Esophagus squamous epithelium (tissue), 4 donors: ENCODE data around the gene LRP5.

Source experiments
- POLR2A ChIP-seq, 4 donors: fragments of 450-650 bp; IDR thresholded peaks; one replicate each; pipeline ENCODE4 v1.6.1; 2017; ENCODE audit warnings: antibody characterized with exemption in 4 of 4, mild to moderate bottlenecking in 4 of 4, moderate library complexity in 3 of 4
- TF ChIP-seq, protein P1 (sequence below), 6 experiments: fragments of 450-650 bp in 4 of 6; fragments of 200-600 bp in 2 of 6; sonication (generic) in 2 of 6; IDR thresholded peaks; one replicate each; pipeline ENCODE4 v1.5.1; 2016 to 2019; ENCODE audit warnings: antibody characterized with exemption in 6 of 6, mild to moderate bottlenecking in 4 of 6, moderate library complexity in 4 of 6

GRCh38 chr11:68357568-68357967 lies 45.2 kb downstream of the LRP5 start:
- TF ChIP-seq, protein P1, sequence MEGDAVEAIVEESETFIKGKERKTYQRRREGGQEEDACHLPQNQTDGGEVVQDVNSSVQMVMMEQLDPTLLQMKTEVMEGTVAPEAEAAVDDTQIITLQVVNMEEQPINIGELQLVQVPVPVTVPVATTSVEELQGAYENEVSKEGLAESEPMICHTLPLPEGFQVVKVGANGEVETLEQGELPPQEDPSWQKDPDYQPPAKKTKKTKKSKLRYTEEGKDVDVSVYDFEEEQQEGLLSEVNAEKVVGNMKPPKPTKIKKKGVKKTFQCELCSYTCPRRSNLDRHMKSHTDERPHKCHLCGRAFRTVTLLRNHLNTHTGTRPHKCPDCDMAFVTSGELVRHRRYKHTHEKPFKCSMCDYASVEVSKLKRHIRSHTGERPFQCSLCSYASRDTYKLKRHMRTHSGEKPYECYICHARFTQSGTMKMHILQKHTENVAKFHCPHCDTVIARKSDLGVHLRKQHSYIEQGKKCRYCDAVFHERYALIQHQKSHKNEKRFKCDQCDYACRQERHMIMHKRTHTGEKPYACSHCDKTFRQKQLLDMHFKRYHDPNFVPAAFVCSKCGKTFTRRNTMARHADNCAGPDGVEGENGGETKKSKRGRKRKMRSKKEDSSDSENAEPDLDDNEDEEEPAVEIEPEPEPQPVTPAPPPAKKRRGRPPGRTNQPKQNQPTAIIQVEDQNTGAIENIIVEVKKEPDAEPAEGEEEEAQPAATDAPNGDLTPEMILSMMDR (IDR thresholded peaks at IDR 0.05): no peak
- no peak for TF ChIP-seq POLR2A (IDR thresholded peaks at IDR 0.05)
